Measurements from ENCODE around the gene FMN1.

- TF ChIP-seq CTCF (conservative IDR thresholded peaks at IDR 0.05; ENCODE audit: low read depth, low read length) (no peak), EZH2 (IDR thresholded peaks at IDR 0.05; ENCODE audit: low read length, unreplicated experiment) (no peak), EZH2phosphoT487 (IDR thresholded peaks at IDR 0.05; ENCODE audit: borderline replicate concordance, low read length) (no peak)
Observed at GRCh38 chr15:33076937-33077336, 117.6 kb downstream of the FMN1 start.

All from PC-3 (cell line).